Dermis blood vessel endothelial cell (primary cell): Measurements from ENCODE around the gene MSX2. TPM values are rescaled to one million over a fixed set of nuclear protein-coding genes. Genes with fewer than 3 reads are reported as not detected.

ENCODE experiments used
- DNase-seq: peaks from one replicate; pipeline ENCODE4 v3.0.0; 2010
- total RNA-seq: library from RNA; depleted of rRNA; stranded (reverse); fragments of >200 nt; gene quantifications from 2 replicates; pipeline ENCODE4 v1.2.3, GENCODE V29; 2014

Gene MSX2
- total RNA-seq, 1 donor from 2014 or later = 0.17 TPM

GRCh38 chr5:174777111-174777510 is 52.7 kb downstream of the MSX2 start:
- no peak for DNase-seq

- DNase-seq = no peak
Measured at GRCh38 chr5:174777583-174777982, 53.2 kb downstream of the MSX2 start.
